Measurements from ENCODE around the gene CCDC148.

CCDC148 gene

GRCh38 chr2:158325782-158326340 lies 130.7 kb downstream of the CCDC148 start:
- H3K27ac Mint-ChIP-seq: no peak overlapping the region
- H3K9me3 Mint-ChIP-seq: peaks cover 8% of the 10 kb centered on the region
- no peaks in the 10 kb centered on the region for H3K4me1 Mint-ChIP-seq
- TF ChIP-seq CTCF (IDR thresholded peaks at IDR 0.05; ENCODE audit: unreplicated experiment in 3 of 3): no peak
- no peaks in the 10 kb centered on the region for H3K27me3 Mint-ChIP-seq (ENCODE audit: low read depth)
- H3K36me3 Mint-ChIP-seq (ENCODE audit: low read depth): no peaks in the 10 kb centered on the region
- no peak overlapping the region for H3K4me3 Mint-ChIP-seq

- H3K9me3 Mint-ChIP-seq: peaks cover 3% of the 10 kb centered on the region
- H3K4me3 Mint-ChIP-seq: no peak overlapping the region
- H3K4me1 Mint-ChIP-seq: no peaks in the 10 kb centered on the region
- H3K27me3 Mint-ChIP-seq (ENCODE audit: low read depth): no peaks in the 10 kb centered on the region
- no peaks in the 10 kb centered on the region for H3K36me3 Mint-ChIP-seq (ENCODE audit: low read depth)
- TF ChIP-seq CTCF (IDR thresholded peaks at IDR 0.05; ENCODE audit: unreplicated experiment in 3 of 3): no peak
- no peak overlapping the region for H3K27ac Mint-ChIP-seq
Observed at GRCh38 chr2:158325031-158325781, 131.3 kb downstream of the CCDC148 start.

- no peaks in the 10 kb centered on the region for H3K4me1 Mint-ChIP-seq
- no peaks in the 10 kb centered on the region for H3K36me3 Mint-ChIP-seq (ENCODE audit: low read depth)
- no peak overlapping the region for H3K27ac Mint-ChIP-seq
- peaks cover 3% of the 10 kb centered on the region for H3K9me3 Mint-ChIP-seq
- TF ChIP-seq CTCF (IDR thresholded peaks at IDR 0.05; ENCODE audit: unreplicated experiment in 3 of 3): no peak
- H3K4me3 Mint-ChIP-seq: no peak overlapping the region
- no peaks in the 10 kb centered on the region for H3K27me3 Mint-ChIP-seq (ENCODE audit: low read depth)
Observed at GRCh38 chr2:158323381-158323780, 133.2 kb downstream of the CCDC148 start.

- TF ChIP-seq CTCF (IDR thresholded peaks at IDR 0.05; ENCODE audit: unreplicated experiment in 3 of 3): no peak
- Mint-ChIP-seq H3K4me3 (no peak overlapping the region), H3K27ac (no peak overlapping the region), H3K9me3 (no peaks in the 10 kb centered on the region), H3K36me3 (ENCODE audit: low read depth) (no peaks in the 10 kb centered on the region), H3K27me3 (ENCODE audit: low read depth) (no peaks in the 10 kb centered on the region), H3K4me1 (no peaks in the 10 kb centered on the region)
Observed at GRCh38 chr2:158321264-158321663, 135.3 kb downstream of the CCDC148 start.

GRCh38 chr2:158319269-158319668 lies 137.3 kb downstream of the CCDC148 start:
- no peaks in the 10 kb centered on the region for H3K9me3 Mint-ChIP-seq
- H3K27ac Mint-ChIP-seq: no peak overlapping the region
- no peaks in the 10 kb centered on the region for H3K36me3 Mint-ChIP-seq (ENCODE audit: low read depth)
- no peak for TF ChIP-seq CTCF (IDR thresholded peaks at IDR 0.05; ENCODE audit: unreplicated experiment in 3 of 3)
- H3K4me3 Mint-ChIP-seq: no peak overlapping the region
- no peaks in the 10 kb centered on the region for H3K27me3 Mint-ChIP-seq (ENCODE audit: low read depth)
- H3K4me1 Mint-ChIP-seq: no peaks in the 10 kb centered on the region

- TF ChIP-seq CTCF (IDR thresholded peaks at IDR 0.05; ENCODE audit: unreplicated experiment in 3 of 3): no peak
- Mint-ChIP-seq H3K4me1 (no peaks in the 10 kb centered on the region), H3K4me3 (no peak overlapping the region), H3K27me3 (ENCODE audit: low read depth) (no peaks in the 10 kb centered on the region), H3K27ac (no peak overlapping the region), H3K9me3 (no peaks in the 10 kb centered on the region), H3K36me3 (ENCODE audit: low read depth) (no peaks in the 10 kb centered on the region)
Observed at GRCh38 chr2:158317642-158318041, 138.9 kb downstream of the CCDC148 start.

All from nephron (organoid).